GM18907 (cell line): ENCODE measurements around the gene FAM162B.
A peak's percentile ranks its signal among the peaks of the same experiment; 100 is the strongest.
"Not testable (repeated sequence)": the region's sequence is repeated elsewhere in the genome, so short reads cannot be mapped to it uniquely, and the experiment has no call there.

ENCODE experiments used
- ATAC-seq: cut with Tn5 transposase; IDR thresholded peaks from one replicate; pipeline ENCODE4 v1.9.1; 2021; ENCODE audit warnings: mild to moderate bottlenecking, moderate library complexity; ENCODE audit not compliant: unreplicated experiment

FAM162B gene

DNA sequence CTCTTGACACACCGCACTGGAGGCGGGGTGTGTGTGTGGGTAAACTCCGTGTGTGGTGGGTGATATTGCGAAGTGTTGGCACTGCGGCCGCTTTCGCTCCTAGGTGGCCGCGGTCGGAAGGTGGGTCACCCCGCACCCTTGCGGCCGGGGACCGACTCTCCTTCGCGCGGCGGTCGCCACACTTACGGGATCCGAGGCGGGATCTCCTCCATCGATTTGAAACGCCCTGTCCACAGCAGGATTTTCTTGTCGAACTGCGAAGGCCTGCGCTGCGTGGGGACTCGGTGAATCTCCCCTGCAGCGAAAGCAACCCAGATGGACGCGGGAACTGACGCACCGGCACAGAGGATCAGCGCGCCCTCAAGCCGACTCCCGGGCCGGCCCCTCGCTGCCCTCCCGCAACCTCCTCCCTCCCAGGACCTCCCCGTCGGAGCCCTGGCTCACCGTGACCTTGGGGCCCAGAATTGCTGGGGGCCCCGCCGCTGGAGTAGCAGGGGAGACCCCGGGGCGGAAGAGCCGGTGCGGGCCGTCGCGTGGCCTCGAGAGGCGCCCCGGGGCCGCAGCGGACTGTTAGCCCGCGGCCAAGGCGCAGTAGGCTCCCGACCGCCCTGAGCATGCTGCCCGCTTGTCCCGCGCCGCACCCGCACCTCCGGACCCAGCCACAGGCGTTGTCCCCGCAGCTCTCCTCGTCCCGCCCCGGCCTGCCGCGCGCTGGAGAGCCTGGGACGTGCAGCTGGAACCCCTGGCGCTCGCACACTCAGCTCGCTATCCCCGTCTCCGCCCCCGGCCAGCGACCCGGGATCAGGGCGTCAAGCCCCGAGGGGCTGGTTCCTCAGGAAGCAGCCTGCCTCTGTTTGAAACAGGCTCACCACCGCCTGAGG is at the start of gene FAM162B:
TSS of gene FAM162B (minus strand) at position 759 of the 881 bp plus-strand sequence. CDS start at position 616, 143 bp downstream.
- peak; percentile 53 for ATAC-seq

DNA sequence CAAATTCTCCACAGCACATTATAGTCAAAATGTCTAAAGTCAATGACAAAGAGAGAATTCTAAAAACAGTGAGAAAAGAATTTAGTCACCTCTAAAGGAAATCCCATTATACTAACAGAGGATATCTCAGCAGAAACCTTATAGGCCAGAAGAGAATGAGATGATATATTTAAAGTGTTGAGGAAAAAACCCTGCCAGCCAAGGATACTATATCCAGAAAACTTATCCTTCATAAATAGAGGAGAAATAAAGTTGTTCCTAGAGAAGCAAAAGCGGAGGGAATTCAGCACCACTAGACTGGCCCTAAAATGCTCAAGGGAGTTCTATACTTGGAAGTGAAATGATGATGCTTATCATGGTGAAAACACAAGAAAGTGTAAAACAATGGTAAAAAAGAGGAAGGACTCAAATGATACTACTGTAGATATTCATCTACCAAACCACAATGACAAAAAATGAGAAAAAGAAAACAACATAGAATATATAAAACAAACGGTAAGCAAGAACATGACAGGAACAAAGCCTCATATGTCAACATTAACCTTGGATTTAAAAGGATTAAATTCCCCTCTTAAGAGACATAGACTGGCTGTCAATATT is 46.6 kb upstream of the FAM162B start:
- no peak for ATAC-seq

DNA sequence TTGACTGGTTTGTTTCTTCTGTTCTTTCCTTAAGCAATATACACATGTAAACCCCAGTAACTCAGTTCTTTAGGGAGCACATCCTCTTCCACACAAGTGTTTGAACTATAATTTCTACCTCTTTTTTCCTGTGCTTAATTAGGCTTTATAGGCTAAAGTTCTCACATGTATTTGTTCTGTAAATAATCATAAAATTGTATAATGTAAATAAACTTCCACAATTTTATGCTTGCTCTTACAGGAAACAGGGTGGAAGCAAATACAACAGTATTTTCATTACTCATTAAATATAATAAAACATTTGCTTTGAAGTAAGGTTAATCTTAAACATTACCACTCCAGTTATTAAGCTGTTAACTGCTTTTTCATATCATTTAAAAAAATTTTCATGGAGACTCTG is 36.5 kb upstream of the FAM162B start:
- no peak for ATAC-seq

DNA sequence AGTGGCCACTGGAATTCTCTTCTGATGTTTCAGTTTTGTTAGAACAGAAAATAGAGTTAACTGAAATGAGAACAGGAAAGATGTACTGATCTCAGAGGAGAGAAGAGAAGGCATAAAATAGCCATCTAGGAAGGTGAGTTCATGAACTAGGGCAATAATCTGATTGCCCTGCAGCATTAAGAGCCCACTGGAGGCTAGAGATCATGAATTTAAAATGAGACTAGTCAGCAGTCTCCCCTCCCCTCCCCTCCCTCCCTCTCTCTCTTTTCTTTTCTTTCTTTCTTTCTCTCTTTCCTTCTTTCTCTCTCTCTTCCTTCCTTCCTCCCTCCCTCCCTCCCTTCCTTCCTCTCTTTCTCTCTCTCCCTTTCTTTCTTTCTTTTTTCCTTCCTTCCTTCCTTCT is 34.4 kb upstream of the FAM162B start:
- no peak for ATAC-seq

- ATAC-seq, result no peak
These were observed 32.1 kb upstream of the FAM162B start for GRCh38 chr6:116797585-116797984.

DNA sequence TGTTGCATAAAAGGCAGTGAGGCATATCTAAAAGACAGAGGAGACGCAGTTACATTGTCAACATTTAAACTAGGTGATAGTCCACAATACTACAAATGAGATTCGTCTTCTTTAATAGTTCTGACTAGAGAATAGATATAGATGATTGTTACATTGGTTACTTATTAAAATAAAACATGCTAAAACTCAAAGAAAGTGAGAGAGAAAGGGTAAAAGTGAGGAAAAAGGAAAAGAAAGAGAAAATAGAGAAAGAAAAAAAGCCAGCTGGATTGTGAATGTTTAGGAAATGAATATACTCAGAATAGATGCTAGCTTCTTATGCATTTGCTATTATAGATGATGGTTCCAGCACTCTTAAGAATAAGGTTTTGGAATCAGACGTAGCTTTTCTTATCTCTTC is 27.7 kb upstream of the FAM162B start:
- ATAC-seq, result no peak

DNA sequence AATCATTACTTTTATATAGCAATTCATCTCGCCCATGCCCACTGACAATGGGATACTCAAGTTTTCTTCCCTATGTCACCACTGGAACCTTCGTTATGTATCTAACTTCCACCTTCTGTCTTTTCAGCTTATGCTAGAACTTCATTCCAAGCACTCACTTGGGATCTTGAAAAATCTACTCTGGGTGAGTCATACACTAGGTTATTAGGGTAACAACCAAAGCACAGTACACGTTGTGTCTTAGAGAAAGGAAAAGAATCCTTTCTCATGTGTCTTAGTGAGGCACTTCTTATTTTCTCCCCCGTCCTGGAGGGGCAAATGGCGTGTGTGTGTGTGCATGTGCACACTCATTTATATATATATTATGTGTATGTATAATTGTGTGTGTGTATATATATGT is 18.3 kb upstream of the FAM162B start:
- no peak for ATAC-seq

GRCh38 chr6:116779573-116780164 is 14.2 kb upstream of the FAM162B start:
- peak; percentile 88 for ATAC-seq

DNA sequence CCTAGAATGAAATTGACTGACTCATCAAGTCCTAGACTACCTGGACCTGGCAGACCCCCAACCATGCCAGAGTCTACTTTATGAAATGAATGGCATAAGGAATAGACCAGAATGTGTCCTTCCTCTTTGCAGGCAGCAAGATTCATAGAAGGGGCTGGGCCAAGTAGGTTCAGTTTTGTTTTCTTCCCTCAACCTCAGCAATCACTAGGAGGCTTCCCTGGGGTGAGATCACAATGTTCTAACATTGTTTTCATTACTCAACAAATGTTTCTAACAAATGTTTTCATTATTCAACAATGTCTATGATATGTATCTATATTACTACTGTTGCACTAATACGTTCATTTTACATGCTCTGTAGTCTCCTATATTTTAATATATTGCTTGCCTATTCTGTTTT is 8.4 kb upstream of the FAM162B start:
- ATAC-seq, result no peak

DNA sequence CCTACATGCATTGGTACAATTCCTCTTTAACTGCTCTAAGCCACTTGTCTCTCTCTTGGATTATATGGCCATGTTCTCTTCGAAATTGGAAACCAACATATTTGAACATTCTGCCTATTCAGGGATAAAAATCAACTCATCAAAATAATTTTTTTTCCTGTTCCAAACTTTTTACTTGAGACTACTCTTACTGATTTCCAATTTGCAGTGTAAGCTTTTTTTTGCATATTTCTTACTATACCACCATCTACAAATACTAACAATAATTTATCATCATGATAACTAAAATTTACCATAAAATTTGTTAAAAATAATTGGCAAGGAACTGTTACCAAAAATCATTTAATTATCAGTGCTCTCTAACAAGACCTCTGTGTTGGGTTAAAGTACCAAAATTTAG is 6.9 kb upstream of the FAM162B start:
- no peak for ATAC-seq

- no peak for ATAC-seq
These were observed 2.2 kb upstream of the FAM162B start for GRCh38 chr6:116767715-116768114.

GRCh38 chr6:116766506-116767176 is 1.1 kb upstream of the FAM162B start:
- no peak for ATAC-seq

DNA sequence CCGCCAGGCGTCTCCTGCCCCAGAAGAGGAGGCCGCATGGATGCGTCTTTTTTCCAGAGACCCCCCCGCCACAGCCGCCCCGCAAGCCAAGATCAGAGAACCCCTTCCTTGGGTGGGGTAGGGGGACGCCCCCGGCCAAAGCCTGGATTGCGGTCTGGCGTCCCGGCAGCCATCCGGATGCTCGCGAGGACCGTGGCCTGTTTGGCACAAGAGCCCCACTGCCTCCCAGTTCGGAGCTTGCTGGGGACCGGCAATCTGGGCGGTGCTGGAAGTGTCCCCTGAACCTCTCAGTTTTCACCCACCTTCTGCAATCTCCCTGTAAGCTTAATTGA is 924 bp downstream of the FAM162B start:
- ATAC-seq, result no peak

DNA sequence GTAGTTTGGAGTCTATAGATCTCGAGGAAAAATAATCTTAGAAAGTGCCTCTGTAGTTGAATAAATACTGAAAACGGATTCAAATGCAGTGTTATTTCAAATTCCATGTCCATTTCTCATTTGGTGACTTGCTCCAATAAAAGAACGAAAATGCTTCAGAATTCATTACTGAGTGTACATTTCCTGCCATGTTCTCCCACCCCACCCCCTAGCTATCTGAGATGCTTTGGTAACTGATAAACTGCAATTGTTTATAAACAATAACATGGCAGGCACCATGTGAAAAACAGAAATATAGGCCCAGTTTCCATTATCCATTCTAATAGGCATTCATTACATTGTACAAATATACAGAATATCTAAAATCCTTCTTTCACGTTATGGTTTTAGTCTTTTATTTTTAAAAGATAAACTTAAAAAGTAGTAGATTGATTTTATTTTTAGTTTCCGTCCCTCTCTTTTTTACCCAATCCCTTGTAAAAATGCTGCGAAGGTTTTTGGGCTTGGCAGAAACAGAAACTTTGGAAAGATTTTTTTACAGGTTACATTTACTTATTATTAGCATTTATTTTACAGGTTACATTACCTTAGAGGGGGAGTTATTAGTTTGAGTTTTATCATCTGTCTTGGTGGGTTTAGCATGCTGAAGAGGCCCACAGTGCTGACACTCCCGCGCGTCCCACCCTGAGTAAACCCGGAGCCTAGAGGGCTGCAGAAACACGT is 1.5 kb downstream of the FAM162B start:
- ATAC-seq, result no peak

- ATAC-seq, result no peak
These were observed 2.5 kb downstream of the FAM162B start for GRCh38 chr6:116763048-116763447.

DNA sequence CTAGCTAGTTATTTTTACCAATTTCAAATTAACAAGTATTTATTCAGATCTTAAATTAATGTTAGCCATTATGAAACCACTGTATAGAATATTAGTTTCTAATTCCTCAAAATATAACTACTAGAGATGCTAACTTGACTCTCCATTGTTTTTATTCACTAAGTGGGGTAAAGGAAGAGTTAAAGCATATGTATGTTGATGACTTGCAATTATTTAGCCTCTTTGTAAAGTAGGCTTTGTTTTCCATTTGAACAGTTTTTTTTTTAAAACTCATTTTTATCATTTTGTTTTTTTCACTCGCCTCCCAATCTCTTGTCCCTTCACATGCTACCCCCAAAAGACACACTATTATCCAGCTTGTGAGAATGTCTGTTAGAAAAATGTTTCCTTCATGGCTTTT is 3.3 kb downstream of the FAM162B start:
- no peak for ATAC-seq

DNA sequence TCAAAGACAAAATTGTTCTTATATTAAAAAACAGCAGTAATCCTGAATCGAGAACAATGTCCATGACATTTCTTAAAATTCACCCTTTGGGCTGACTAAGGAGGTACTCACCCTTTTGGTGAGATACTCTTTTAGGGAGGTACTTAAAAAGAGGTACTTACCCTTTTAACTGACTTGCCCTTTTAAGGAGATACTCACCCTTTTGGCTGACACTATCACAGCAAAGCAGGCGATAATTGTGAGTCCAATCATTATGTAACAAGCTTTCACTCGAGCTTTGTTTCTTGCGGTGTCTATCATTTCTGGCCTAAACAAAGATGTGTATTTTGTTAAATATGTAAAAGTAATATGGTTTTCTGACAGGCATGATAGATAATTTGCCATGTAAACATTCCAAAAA is 3.7 kb downstream of the FAM162B start:
- ATAC-seq, result no peak

- no peak for ATAC-seq
These were observed 20.3 kb downstream of the FAM162B start for GRCh38 chr6:116745176-116745575.

GRCh38 chr6:116741571-116741970 is 23.9 kb downstream of the FAM162B start:
- ATAC-seq, result no peak

DNA sequence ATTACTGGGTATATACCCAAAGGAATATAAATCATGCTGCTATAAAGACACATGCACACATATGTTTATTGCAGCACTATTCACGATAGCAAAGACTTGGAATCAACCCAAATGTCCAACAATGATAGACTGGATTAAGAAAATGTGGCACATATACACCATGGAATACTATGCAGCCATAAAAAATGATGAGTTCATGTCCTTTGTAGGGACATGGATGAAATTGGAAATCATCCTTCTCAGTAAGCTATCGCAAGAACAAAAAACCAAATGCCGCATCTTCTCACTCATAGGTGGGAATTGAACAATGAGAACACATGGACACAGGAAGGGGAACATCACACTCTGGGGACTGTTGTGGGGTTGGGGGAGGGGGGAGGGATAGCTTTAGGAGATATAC is 25.0 kb downstream of the FAM162B start:
- not testable (repeated sequence) for ATAC-seq

DNA sequence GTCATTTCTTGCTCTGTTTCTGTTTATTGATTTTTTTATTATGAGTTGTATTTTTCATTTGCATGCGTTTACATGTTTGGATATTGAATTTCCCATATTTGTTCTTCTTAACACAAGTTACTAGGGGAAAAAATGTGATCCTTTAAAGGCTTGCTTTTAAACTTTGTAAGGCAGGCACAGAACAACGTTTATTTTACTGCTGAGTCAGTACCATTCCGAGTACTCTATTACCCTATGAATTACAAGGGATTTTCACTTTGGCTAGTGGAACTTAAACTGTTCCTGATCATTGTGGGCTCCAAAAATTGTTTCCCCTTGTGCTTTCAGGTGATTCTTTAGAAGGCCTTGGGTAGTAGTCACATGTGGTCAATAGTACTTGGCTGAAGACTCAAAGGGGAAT is 28.5 kb downstream of the FAM162B start:
- no peak for ATAC-seq
